HepG2 (cell line): Measurements from ENCODE around the gene PPM1F. TPM values are rescaled to one million over a fixed set of nuclear protein-coding genes. Genes with fewer than 3 reads are reported as not detected.

Source experiments
- BCLAF1 ChIP-seq: fragments of 450-650 bp; IDR thresholded peaks from 2 replicates; pipeline ENCODE4 v1.6.1; 2017; ENCODE audit warnings: mild to moderate bottlenecking
- ELF3 ChIP-seq: IDR thresholded peaks from 2 replicates; pipeline ENCODE4 v1.6.1; 2016; ENCODE audit warnings: missing genetic modification reagents, missing compliant biosample characterization
- FOSL2 ChIP-seq: sonication (generic); formaldehyde crosslinking; IDR thresholded peaks from 2 replicates; pipeline ENCODE4 v1.4.0; 2020; ENCODE audit warnings: missing genetic modification reagents
- HNRNPH1 ChIP-seq: fragments of 200-400 bp; formaldehyde crosslinking; optimal IDR thresholded peaks from 2 replicates; pipeline ENCODE3; 2017; ENCODE audit warnings: mild to moderate bottlenecking, low read depth, low read length
- NR3C1 ChIP-seq: sonication (generic); formaldehyde crosslinking; IDR thresholded peaks from 2 replicates; pipeline ENCODE4 v1.4.0; 2020; ENCODE audit warnings: missing genetic modification reagents
- TCF7 ChIP-seq: sonication (generic); IDR thresholded peaks from 2 replicates; pipeline ENCODE4 v1.6.1; 2016; ENCODE audit warnings: antibody characterized with exemption, low read depth
- TSC22D2 ChIP-seq: sonication (generic); formaldehyde crosslinking; IDR thresholded peaks from 2 replicates; pipeline ENCODE4 v1.5.1; 2020; ENCODE audit warnings: missing genetic modification reagents, mild to moderate bottlenecking, borderline replicate concordance
- ZFYVE20 ChIP-seq: sonication (generic); formaldehyde crosslinking; IDR thresholded peaks from 2 replicates; pipeline ENCODE4 v1.8.0; 2023; ENCODE audit warnings: low read depth, mild to moderate bottlenecking, moderate library complexity, missing genetic modification reagents, borderline replicate concordance
- ZNF318 ChIP-seq: sonication (generic); formaldehyde crosslinking; IDR thresholded peaks from 2 replicates; pipeline ENCODE4 v1.4.0; 2020; ENCODE audit warnings: mild to moderate bottlenecking, missing genetic modification reagents
- ZNF451 ChIP-seq: sonication (generic); formaldehyde crosslinking; IDR thresholded peaks from 2 replicates; pipeline ENCODE4 v1.5.0; 2020; ENCODE audit warnings: mild to moderate bottlenecking, missing genetic modification reagents
- ZNF580 ChIP-seq: IDR thresholded peaks from 2 replicates; pipeline ENCODE4 v1.6.1; 2016; ENCODE audit warnings: low read depth, borderline replicate concordance
- ZNF75D ChIP-seq: sonication (generic); formaldehyde crosslinking; IDR thresholded peaks from 2 replicates; pipeline ENCODE4 v1.8.1; 2023; ENCODE audit warnings: missing genetic modification reagents, mild to moderate bottlenecking, borderline replicate concordance
- ZNF839 ChIP-seq: sonication (generic); formaldehyde crosslinking; IDR thresholded peaks from 2 replicates; pipeline ENCODE4 v1.4.0; 2020; ENCODE audit warnings: missing genetic modification reagents, mild to moderate bottlenecking, borderline replicate concordance
- polyA plus RNA-seq, 8 experiments: library from polyadenylated mRNA; depleted of rRNA in 3 of 8; stranded (reverse) in 7 of 8; unstranded in 1 of 8; fragments of >200 nt; fragmentation: Illumina TruSeq in 4 of 8; extraction: Trizol in 4 of 8; gene quantifications; 2 replicates each; pipeline versions ENCODE4 v1.2.1 to v1.2.3, GENCODE V29; 2011 to 2016; ENCODE audit warnings: low read depth in 4 of 8, missing spikeins in 1 of 8, mixed read lengths in 1 of 8; ENCODE audit not compliant: insufficient read depth in 1 of 8
- total RNA-seq, 5 experiments: library from RNA; depleted of rRNA; stranded (reverse); fragments of >200 nt; fragmentation: Illumina TruSeq; extraction: Trizol; gene quantifications; 2 replicates each; pipeline ENCODE4 v1.2.3, GENCODE V29; 2016; ENCODE audit warnings: low read depth in 1 of 5
- TF ChIP-seq, protein P1 (sequence below): sonication (generic); formaldehyde crosslinking; IDR thresholded peaks from 2 replicates; pipeline ENCODE4 v1.4.0; 2020; ENCODE audit warnings: missing genetic modification reagents, borderline replicate concordance

Gene PPM1F
- total and polyA plus RNA-seq, 2 of the 13 experiments (the other 11 are each of a cell fraction or from before 2014, with no cell fraction given): 11.0 to 19.6 TPM

GRCh38 chr22:21938071-21938822, 14.4 kb downstream of the PPM1F start (continued):
- TF ChIP-seq BCLAF1 (no peak), TCF7 (no peak), TSC22D2 (CRISPR knock-in tag) (no peak), FOSL2 (CRISPR knock-in tag) (peak; percentile 45; the same call in 1 of the 2 replicates), ZNF75D (CRISPR knock-in tag) (no peak), ZNF318 (CRISPR knock-in tag) (peak; percentile 50; the same call in 1 of the 2 replicates), ZNF580 (CRISPR knock-in tag) (peak; percentile 61; the same call in 1 of the 2 replicates), ZNF839 (CRISPR knock-in tag) (peak; percentile 91; the same call in 1 of the 2 replicates), HNRNPH1 (peak; percentile 29), ZNF451 (CRISPR knock-in tag) (peak; percentile 63; the same call in 1 of the 2 replicates), ELF3 (CRISPR knock-in tag) (peak; percentile 71; the same call in 1 of the 2 replicates), NR3C1 (no peak), ZFYVE20 (no peak)
- TF ChIP-seq, protein P1, sequence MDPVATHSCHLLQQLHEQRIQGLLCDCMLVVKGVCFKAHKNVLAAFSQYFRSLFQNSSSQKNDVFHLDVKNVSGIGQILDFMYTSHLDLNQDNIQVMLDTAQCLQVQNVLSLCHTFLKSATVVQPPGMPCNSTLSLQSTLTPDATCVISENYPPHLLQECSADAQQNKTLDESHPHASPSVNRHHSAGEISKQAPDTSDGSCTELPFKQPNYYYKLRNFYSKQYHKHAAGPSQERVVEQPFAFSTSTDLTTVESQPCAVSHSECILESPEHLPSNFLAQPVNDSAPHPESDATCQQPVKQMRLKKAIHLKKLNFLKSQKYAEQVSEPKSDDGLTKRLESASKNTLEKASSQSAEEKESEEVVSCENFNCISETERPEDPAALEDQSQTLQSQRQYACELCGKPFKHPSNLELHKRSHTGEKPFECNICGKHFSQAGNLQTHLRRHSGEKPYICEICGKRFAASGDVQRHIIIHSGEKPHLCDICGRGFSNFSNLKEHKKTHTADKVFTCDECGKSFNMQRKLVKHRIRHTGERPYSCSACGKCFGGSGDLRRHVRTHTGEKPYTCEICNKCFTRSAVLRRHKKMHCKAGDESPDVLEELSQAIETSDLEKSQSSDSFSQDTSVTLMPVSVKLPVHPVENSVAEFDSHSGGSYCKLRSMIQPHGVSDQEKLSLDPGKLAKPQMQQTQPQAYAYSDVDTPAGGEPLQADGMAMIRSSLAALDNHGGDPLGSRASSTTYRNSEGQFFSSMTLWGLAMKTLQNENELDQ: no peak
